HepG2 (cell line): Measurements from ENCODE around the gene CRK. TPM values are rescaled to one million over a fixed set of nuclear protein-coding genes. Genes with fewer than 3 reads are reported as not detected.

ENCODE experiments used
- DMAP1 ChIP-seq: IDR thresholded peaks from 2 replicates; pipeline ENCODE4 v1.6.1; 2016
- JUND ChIP-seq: sonication (generic); formaldehyde crosslinking; IDR thresholded peaks from 2 replicates; pipeline ENCODE4 v1.8.0; 2022; ENCODE audit warnings: mild to moderate bottlenecking, missing genetic modification reagents
- PCBP2 ChIP-seq: fragments of 200-400 bp; formaldehyde crosslinking; optimal IDR thresholded peaks from 2 replicates; pipeline ENCODE3; 2018; ENCODE audit warnings: low read length, low read depth; ENCODE audit not compliant: poor library complexity, severe bottlenecking
- RARA ChIP-seq: IDR thresholded peaks from 2 replicates; pipeline ENCODE4 v1.6.1; 2016; ENCODE audit warnings: missing genetic modification reagents, missing compliant biosample characterization
- RBAK ChIP-seq: sonication (generic); formaldehyde crosslinking; IDR thresholded peaks from 2 replicates; pipeline ENCODE4 v1.5.1; 2020; ENCODE audit warnings: mild to moderate bottlenecking, missing genetic modification reagents
- REPIN1 ChIP-seq: sonication (generic); formaldehyde crosslinking; IDR thresholded peaks from 2 replicates; pipeline ENCODE4 v1.8.0; 2022; ENCODE audit warnings: missing genetic modification reagents, low read depth, mild to moderate bottlenecking, borderline replicate concordance
- RFXAP ChIP-seq: sonication (generic); formaldehyde crosslinking; IDR thresholded peaks from 2 replicates; pipeline ENCODE4 v1.4.0; 2020; ENCODE audit warnings: missing genetic modification reagents, borderline replicate concordance
- SPEN ChIP-seq: sonication (generic); formaldehyde crosslinking; IDR thresholded peaks from 2 replicates; pipeline ENCODE4 v1.5.1; 2020; ENCODE audit warnings: low read depth, mild to moderate bottlenecking, missing genetic modification reagents
- ZNF30 ChIP-seq: sonication (generic); formaldehyde crosslinking; IDR thresholded peaks from 2 replicates; pipeline ENCODE4 v1.5.0; 2020; ENCODE audit warnings: mild to moderate bottlenecking, missing genetic modification reagents
- ZNF44 ChIP-seq: sonication (generic); formaldehyde crosslinking; IDR thresholded peaks from 2 replicates; pipeline ENCODE4 v1.5.1; 2020; ENCODE audit warnings: mild to moderate bottlenecking, missing genetic modification reagents
- ZNF547 ChIP-seq: sonication (generic); formaldehyde crosslinking; IDR thresholded peaks from 2 replicates; pipeline ENCODE4 v1.5.1; 2020; ENCODE audit warnings: mild to moderate bottlenecking, missing genetic modification reagents
- ZNF761 ChIP-seq: sonication (generic); formaldehyde crosslinking; conservative IDR thresholded peaks from 2 replicates; pipeline ENCODE4 v1.4.0; 2020; ENCODE audit warnings: mild to moderate bottlenecking, missing genetic modification reagents
- ZNF883 ChIP-seq: sonication (generic); formaldehyde crosslinking; IDR thresholded peaks from 2 replicates; pipeline ENCODE4 v1.5.1; 2020; ENCODE audit warnings: mild to moderate bottlenecking, missing genetic modification reagents; ENCODE audit errors: not compliant biosample characterization
- polyA plus RNA-seq, 8 experiments: library from polyadenylated mRNA; depleted of rRNA in 3 of 8; stranded (reverse) in 7 of 8; unstranded in 1 of 8; fragments of >200 nt; fragmentation: Illumina TruSeq in 4 of 8; extraction: Trizol in 4 of 8; gene quantifications; 2 replicates each; pipeline versions ENCODE4 v1.2.1 to v1.2.3, GENCODE V29; 2011 to 2016; ENCODE audit warnings: low read depth in 4 of 8, missing spikeins in 1 of 8, mixed read lengths in 1 of 8; ENCODE audit not compliant: insufficient read depth in 1 of 8
- total RNA-seq, 5 experiments: library from RNA; depleted of rRNA; stranded (reverse); fragments of >200 nt; fragmentation: Illumina TruSeq; extraction: Trizol; gene quantifications; 2 replicates each; pipeline ENCODE4 v1.2.3, GENCODE V29; 2016; ENCODE audit warnings: low read depth in 1 of 5
- TF ChIP-seq, protein P1 (sequence below): sonication (generic); formaldehyde crosslinking; IDR thresholded peaks from 2 replicates; pipeline ENCODE4 v1.4.0; 2020; ENCODE audit warnings: missing genetic modification reagents
- TF ChIP-seq, protein P2 (sequence below): sonication (generic); formaldehyde crosslinking; IDR thresholded peaks from 2 replicates; pipeline ENCODE4 v1.5.0; 2020; ENCODE audit warnings: mild to moderate bottlenecking, missing genetic modification reagents, borderline replicate concordance
- TF ChIP-seq, protein P3 (sequence below): sonication (generic); formaldehyde crosslinking; IDR thresholded peaks from 2 replicates; pipeline ENCODE4 v1.8.0; 2022; ENCODE audit warnings: mild to moderate bottlenecking, missing genetic modification reagents, moderate library complexity
- TF ChIP-seq, protein P4 (sequence below): IDR thresholded peaks from 2 replicates; pipeline ENCODE4 v1.6.1; 2018; ENCODE audit warnings: missing genetic modification reagents

The CRK gene
- total and polyA plus RNA-seq, 2 of the 13 experiments (the other 11 are each of a cell fraction or from before 2014, with no cell fraction given) = 47.4 to 54.2 TPM

DNA sequence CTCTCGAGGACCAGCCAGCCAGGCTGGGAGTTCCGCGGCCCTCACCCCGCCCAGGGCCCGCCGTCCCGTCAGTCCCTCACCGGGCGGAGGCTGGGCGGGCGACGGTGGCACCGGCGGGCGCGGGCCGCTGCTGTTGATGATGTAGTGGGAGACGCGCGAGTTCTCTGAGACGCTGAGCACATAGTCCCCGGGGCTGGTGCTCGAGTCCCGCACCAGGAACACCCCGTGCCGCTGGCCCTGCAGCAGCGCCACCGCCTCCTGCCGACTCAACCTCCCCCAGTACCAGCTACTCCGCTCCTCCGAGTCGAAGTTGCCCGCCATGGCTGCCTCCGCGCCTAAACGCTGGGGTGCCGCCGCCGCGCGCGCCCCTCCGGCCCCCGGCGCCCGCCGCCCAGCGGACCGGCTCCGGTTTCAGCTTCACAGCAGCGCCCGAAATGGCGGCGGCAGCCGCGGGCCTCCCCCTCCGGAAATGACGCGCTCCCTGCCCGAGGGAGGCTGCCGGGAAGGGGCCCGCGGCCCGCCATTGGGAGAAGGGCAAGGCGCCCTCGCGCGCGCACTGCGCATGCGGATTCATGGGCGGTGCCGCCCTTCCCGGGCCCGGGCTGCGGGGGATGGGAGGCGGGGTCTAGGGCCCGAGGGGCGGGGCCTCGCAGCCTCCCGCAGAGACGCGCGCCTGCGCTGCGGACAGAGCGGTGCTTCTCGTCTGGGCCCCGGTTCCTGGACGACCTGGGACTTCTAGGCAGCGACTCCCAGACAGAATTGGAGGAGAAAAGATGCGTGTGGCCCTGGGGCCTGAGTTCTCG is at the start of gene CRK (continued):
- TF ChIP-seq PCBP2 (no peak), ZNF30 (CRISPR knock-in tag) (0 out of 2 replicates have a peak, but pooled peaks have one; percentile 3), ZNF883 (peak; percentile 17), RBAK (CRISPR knock-in tag) (no peak), ZNF547 (CRISPR knock-in tag) (no peak), DMAP1 (CRISPR knock-in tag) (no peak; the same call in 1 of the 2 replicates), JUND (CRISPR knock-in tag) (no peak), RFXAP (CRISPR knock-in tag) (no peak), ZNF761 (CRISPR knock-in tag) (no peak), SPEN (CRISPR knock-in tag) (no peak; the same call in 1 of the 2 replicates), REPIN1 (CRISPR knock-in tag) (no peak; the same call in 1 of the 2 replicates), RARA (CRISPR knock-in tag) (no peak), ZNF44 (CRISPR knock-in tag) (no peak)
- TF ChIP-seq, protein P1, sequence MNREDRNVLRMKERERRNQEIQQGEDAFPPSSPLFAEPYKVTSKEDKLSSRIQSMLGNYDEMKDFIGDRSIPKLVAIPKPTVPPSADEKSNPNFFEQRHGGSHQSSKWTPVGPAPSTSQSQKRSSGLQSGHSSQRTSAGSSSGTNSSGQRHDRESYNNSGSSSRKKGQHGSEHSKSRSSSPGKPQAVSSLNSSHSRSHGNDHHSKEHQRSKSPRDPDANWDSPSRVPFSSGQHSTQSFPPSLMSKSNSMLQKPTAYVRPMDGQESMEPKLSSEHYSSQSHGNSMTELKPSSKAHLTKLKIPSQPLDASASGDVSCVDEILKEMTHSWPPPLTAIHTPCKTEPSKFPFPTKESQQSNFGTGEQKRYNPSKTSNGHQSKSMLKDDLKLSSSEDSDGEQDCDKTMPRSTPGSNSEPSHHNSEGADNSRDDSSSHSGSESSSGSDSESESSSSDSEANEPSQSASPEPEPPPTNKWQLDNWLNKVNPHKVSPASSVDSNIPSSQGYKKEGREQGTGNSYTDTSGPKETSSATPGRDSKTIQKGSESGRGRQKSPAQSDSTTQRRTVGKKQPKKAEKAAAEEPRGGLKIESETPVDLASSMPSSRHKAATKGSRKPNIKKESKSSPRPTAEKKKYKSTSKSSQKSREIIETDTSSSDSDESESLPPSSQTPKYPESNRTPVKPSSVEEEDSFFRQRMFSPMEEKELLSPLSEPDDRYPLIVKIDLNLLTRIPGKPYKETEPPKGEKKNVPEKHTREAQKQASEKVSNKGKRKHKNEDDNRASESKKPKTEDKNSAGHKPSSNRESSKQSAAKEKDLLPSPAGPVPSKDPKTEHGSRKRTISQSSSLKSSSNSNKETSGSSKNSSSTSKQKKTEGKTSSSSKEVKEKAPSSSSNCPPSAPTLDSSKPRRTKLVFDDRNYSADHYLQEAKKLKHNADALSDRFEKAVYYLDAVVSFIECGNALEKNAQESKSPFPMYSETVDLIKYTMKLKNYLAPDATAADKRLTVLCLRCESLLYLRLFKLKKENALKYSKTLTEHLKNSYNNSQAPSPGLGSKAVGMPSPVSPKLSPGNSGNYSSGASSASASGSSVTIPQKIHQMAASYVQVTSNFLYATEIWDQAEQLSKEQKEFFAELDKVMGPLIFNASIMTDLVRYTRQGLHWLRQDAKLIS (CRISPR knock-in tag) = no peak
- TF ChIP-seq, protein P2, sequence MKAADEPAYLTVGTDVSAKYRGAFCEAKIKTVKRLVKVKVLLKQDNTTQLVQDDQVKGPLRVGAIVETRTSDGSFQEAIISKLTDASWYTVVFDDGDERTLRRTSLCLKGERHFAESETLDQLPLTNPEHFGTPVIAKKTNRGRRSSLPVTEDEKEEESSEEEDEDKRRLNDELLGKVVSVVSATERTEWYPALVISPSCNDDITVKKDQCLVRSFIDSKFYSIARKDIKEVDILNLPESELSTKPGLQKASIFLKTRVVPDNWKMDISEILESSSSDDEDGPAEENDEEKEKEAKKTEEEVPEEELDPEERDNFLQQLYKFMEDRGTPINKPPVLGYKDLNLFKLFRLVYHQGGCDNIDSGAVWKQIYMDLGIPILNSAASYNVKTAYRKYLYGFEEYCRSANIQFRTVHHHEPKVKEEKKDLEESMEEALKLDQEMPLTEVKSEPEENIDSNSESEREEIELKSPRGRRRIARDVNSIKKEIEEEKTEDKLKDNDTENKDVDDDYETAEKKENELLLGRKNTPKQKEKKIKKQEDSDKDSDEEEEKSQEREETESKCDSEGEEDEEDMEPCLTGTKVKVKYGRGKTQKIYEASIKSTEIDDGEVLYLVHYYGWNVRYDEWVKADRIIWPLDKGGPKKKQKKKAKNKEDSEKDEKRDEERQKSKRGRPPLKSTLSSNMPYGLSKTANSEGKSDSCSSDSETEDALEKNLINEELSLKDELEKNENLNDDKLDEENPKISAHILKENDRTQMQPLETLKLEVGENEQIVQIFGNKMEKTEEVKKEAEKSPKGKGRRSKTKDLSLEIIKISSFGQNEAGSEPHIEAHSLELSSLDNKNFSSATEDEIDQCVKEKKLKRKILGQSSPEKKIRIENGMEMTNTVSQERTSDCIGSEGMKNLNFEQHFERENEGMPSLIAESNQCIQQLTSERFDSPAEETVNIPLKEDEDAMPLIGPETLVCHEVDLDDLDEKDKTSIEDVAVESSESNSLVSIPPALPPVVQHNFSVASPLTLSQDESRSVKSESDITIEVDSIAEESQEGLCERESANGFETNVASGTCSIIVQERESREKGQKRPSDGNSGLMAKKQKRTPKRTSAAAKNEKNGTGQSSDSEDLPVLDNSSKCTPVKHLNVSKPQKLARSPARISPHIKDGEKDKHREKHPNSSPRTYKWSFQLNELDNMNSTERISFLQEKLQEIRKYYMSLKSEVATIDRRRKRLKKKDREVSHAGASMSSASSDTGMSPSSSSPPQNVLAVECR (CRISPR knock-in tag) = peak; percentile 40; the same call in 1 of the 2 replicates
- TF ChIP-seq, protein P3, sequence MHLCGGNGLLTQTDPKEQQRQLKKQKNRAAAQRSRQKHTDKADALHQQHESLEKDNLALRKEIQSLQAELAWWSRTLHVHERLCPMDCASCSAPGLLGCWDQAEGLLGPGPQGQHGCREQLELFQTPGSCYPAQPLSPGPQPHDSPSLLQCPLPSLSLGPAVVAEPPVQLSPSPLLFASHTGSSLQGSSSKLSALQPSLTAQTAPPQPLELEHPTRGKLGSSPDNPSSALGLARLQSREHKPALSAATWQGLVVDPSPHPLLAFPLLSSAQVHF (CRISPR knock-in tag) = peak; percentile 39; the same call in 1 of the 2 replicates
- TF ChIP-seq, protein P4, sequence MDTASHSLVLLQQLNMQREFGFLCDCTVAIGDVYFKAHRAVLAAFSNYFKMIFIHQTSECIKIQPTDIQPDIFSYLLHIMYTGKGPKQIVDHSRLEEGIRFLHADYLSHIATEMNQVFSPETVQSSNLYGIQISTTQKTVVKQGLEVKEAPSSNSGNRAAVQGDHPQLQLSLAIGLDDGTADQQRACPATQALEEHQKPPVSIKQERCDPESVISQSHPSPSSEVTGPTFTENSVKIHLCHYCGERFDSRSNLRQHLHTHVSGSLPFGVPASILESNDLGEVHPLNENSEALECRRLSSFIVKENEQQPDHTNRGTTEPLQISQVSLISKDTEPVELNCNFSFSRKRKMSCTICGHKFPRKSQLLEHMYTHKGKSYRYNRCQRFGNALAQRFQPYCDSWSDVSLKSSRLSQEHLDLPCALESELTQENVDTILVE (CRISPR knock-in tag) = peak; percentile 88
